Activated CD4-positive, alpha-beta T cell treated with anti-CD3 and anti-CD28 coated beads, Interleukin-2, amount 50 U/mL, for 1 hour (primary cell): ENCODE results near the gene HKDC1.
A peak's percentile ranks its signal among the peaks of the same experiment; 100 is the strongest.
"Not testable (repeated sequence)": the region's sequence is repeated elsewhere in the genome, so short reads cannot be mapped to it uniquely, and the experiment has no call there.

Experiments used
- DNase-seq: peaks from one replicate; pipeline ENCODE4 v3.0.0-alpha.2; 2020

HKDC1 gene, protein sequence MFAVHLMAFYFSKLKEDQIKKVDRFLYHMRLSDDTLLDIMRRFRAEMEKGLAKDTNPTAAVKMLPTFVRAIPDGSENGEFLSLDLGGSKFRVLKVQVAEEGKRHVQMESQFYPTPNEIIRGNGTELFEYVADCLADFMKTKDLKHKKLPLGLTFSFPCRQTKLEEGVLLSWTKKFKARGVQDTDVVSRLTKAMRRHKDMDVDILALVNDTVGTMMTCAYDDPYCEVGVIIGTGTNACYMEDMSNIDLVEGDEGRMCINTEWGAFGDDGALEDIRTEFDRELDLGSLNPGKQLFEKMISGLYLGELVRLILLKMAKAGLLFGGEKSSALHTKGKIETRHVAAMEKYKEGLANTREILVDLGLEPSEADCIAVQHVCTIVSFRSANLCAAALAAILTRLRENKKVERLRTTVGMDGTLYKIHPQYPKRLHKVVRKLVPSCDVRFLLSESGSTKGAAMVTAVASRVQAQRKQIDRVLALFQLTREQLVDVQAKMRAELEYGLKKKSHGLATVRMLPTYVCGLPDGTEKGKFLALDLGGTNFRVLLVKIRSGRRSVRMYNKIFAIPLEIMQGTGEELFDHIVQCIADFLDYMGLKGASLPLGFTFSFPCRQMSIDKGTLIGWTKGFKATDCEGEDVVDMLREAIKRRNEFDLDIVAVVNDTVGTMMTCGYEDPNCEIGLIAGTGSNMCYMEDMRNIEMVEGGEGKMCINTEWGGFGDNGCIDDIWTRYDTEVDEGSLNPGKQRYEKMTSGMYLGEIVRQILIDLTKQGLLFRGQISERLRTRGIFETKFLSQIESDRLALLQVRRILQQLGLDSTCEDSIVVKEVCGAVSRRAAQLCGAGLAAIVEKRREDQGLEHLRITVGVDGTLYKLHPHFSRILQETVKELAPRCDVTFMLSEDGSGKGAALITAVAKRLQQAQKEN

DNA sequence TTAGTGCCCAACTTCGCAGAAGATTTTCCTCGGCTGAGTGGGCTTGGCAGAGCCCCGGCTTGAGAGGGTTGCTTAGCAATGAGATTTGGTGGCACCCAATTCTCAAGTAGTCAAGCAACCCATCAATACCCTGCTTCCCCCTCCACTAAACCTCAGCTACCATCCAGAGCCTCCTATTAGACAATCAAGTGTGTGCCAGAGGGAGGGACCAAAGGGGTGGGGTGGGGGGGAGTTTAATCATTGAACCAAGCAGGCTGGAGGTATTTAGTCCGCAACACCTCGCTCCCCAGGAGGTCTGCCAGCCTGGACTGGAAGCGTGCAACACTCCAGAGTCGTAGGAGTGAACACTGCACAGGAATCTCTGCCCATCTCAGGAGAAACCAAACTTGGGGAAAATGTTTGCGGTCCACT is at the start of gene HKDC1:
Gene HKDC1, plus strand, starts transcription at position 292 of the 411 bp plus-strand sequence. Its CDS starts 104 bp downstream, at position 396.
- DNase-seq: no peak

DNA sequence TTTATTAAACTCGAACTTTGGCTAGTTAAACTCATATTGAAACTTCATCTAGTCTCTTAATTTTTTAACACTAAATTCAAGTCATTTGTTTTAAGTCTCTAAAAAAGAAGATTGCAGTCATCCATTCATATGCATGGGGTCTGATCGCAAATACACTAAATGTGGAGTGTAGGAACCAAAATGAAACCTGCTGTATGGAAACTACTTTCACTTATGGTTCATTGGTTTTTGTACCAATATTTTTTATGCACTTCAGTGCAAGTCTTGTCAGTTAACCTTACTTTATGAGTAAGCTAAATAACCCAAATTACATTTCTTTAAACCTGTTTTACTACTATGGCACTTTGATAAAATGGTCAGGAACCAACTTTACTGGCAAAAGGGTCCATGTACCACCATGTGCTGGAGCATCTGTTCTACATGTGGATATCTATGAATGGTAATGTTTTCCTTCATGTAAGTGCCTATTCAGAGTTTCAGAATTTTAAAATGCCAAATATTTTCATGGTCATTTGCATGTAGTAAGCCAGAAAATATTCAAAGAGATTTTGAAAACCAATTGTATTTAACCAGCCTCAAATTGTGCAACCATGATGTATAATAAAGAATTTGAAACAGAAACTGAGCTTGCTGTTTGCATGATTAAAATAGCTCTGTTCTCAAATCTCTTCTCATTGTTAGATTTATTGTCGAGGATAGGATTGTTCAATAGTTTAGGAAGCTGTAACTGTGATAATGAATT is 47.7 kb upstream of the HKDC1 start:
- no peak for DNase-seq

DNA sequence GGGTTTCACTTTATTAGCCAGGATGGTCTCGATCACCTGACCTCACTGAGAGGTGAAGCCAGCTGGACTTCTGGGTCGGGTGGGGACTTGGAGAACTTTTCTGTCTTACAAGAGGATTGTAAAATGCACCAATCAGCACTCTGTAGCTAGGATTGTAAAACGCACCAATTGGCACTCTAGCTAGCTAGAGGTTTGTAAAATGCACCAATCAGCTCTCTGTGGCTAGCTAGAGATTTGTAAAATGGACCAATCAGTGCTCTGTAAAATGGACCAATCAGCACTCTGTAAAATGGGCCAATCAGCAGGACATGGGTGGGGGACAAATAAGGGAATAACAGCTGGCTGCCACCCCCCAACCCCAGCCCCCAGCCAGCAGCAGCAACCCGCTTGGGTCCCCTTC is 44.8 kb upstream of the HKDC1 start:
- not testable (repeated sequence) for DNase-seq

GRCh38 chr10:69176823-69177222 is 43.3 kb upstream of the HKDC1 start:
- DNase-seq: no peak

- peak; percentile 39 for DNase-seq
Measured at GRCh38 chr10:69179089-69179742, 40.9 kb upstream of the HKDC1 start.

- peak; percentile 79 for DNase-seq
Measured at GRCh38 chr10:69179743-69180524, 40.2 kb upstream of the HKDC1 start, which contains the start of gene SUPV3L1. SUPV3L1 (plus strand) TSS chr10:69180234; CDS start chr10:69180292, 58 bp downstream.

DNA sequence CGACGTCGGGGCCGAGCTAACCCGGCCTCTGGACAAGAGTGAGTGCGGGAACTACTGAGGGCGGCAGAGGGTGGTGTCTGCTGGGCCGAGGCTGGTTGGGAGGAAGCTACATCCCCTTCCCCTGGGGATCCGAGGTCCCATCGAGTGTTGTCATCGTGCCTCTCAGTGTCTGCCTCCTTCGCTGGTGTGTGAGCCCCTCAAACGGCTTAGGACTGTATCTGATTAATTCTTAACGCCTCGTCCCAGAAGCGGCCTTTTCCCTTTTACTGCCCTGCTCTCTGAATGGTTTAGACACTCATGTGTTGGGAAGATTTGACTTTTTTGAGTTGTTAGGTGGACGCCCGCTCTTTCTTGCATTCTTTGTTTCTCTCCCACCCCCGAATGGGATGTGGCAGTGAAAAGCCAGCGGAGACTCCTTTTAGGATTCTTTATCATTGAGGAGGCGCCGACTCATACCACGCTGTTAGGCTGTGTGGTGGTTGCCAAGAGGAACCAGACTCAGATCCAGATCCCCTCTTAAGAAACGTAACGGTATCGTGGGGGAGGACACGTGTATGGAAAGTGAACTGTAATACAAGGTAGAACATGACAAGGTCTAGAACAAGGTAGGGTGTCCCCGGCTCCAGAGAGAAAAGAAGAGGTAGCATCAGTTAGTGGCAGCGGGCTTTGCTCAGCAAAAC is 39.5 kb upstream of the HKDC1 start:
- DNase-seq: peak; percentile 12

GRCh38 chr10:69181433-69181832 is 38.7 kb upstream of the HKDC1 start:
- DNase-seq: no peak

DNA sequence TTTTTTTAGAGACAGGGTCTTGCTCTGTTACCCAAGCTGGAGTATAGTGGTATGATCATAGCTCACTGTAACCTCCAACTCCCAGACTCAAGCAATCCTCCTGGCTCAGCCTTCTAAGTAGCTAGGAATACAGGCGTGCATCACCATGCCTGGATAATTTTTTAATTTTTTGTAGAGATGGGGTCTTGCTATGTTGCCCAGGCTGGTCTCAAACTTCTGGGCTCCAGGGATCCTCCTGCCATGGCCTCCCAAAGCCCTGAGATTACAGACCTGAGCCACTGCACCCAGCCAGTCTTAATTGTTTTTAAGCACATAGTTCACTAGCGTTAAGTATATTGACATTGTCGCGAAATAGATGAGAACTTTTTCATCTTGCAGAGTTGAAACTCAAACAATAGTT is 38.1 kb upstream of the HKDC1 start:
- DNase-seq: no peak

- DNase-seq: no peak
Measured at GRCh38 chr10:69186524-69186923, 33.6 kb upstream of the HKDC1 start.

DNA sequence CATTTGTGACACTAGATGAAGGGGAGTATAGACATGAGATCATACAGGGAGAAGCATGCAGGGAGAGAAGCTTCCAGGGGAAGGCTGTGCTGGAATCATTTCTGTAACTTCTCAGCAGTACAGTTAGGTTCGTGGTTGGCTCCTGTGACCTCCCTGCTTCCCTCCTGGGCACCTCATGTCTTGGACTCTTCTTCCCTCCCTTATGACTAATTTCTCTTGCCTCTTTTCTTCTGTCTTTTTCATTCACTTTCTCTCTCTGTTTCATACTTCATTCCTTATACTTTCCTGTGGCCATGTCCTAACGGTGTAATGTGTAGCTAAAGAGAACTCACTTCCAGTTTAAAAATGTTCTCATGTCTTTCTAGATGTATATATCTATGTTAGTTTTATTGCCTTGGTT is 19.1 kb upstream of the HKDC1 start:
- DNase-seq: no peak

- no peak for DNase-seq
Measured at GRCh38 chr10:69202332-69202731, 17.8 kb upstream of the HKDC1 start.

- no peak for DNase-seq
Measured at GRCh38 chr10:69208761-69209160, 11.4 kb upstream of the HKDC1 start.

DNA sequence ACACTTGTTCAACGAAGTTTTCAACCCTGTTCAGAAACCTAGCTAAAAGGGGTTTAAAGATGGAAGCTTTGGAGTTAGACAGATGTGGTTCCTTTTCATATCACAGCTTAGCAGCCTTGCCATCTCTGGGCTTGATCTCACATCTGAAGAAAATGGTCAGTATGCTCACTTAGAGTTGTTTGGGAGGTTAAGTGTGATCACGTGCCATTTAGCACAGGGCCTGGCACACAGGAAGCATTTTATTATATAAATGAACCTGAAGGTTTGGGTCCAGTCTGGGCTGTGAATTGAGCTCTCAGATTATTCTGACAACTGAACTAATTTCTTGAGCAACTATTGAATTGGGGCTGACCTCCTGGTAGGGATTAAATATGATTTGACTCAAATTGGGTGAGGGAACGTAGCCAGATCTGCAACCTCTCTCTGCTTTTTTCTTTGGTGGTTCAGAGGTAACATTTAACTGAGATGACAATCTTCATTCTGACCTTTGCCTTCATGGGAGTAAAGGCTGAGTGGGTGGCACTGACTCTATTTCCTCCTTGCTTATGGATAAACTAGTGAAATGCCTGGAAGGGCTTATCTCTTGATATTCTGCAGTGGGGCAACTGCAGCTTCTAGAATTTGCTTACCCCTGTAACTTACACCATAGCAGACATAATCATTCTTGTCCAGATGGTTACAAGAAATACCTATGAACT is 10.2 kb upstream of the HKDC1 start:
- DNase-seq: no peak

DNA sequence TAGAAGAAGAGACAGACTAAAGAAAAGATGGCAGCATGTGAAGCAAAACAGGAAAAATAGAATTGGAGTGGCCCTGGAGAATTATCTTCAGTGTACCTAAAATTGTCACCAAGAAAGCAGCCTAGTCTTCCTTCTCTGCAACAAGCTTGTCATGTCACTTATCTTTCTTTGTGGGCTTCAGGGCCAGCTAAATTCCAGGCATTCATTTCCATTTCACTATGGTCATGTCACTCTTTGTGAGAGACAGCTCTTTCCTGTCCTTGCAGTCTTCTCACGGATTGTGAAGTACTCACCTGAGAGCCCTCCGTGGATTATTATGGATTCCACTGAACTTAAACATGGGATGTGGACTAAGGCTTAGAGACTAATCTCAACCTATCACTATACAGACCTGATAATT is 9.0 kb upstream of the HKDC1 start:
- DNase-seq: no peak

- DNase-seq: no peak
Measured at GRCh38 chr10:69211524-69211923, 8.6 kb upstream of the HKDC1 start.

DNA sequence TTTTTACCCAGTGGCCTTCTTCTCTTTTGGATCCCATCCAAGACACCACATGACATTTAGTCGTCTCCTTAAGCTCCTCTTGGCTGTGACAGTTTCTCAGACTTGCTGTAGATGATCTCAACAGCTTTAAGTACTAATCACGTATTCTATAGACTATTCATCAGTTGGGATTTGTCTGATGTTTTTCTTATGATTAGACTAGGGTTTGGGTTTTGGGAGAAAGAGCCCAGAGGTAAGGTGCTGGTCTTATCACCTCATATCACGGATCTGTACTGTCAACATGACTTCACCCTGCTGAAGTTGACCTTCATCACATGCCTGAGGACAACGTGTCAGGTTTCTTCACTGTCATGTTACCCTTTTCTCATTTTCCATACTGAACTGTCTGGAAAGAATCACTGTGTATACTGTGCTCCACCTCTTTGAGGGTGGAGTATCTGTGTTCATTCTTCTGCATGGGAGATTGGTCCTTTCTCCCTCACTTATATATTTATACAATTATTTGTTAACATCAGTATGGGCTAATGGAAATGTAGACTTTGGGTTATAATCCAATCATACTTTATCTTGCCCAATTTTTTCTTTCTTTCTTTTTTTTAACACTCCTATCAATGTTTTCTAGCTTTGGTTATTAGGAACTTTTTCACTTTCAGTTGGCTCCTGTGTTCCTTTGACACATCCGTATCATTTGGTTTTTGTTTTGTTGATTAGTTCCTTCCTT is 6.4 kb upstream of the HKDC1 start:
- DNase-seq: no peak

GRCh38 chr10:69214666-69215131 is 5.4 kb upstream of the HKDC1 start:
- DNase-seq: no peak

- no peak for DNase-seq
Measured at GRCh38 chr10:69215405-69216171, 4.5 kb upstream of the HKDC1 start.
